ENCODE measurements around the gene LZTS3. TPM values are rescaled to one million over a fixed set of nuclear protein-coding genes. Genes with fewer than 3 reads are reported as not detected.

LZTS3 gene
- polyA plus RNA-seq, 3 donors: 0.05 to 0.45 TPM; not detected in 1

DNA sequence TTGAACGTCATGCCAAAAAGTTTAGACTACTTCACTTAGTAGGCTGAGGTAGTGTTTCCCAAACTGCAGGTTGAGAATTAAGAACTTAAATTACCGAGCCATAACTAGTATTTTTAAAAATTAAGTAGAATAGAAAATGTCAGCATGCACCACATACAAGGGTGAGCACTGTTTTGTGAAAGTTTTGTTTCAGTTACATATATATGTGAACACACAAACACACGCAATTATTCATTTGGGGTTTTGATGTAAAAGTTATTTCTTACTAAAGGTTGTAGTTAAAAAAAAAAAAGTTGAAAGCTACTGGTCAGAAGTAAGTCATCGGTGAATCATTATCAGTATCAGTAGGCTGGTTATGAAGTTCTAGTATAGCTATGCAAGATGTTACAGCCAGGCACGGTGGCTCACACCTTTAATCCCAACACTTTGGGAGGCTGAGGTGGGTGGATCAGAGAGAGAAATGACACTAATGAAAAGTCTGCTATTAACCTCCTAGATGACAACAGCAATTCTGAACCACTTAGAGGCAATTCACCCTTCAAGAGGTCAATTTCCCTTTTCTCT, 37.8 kb downstream of the LZTS3 start:
- Mint-ChIP-seq H3K4me1 (no peaks in the 10 kb centered on the region), H3K9me3 (no peaks in the 10 kb centered on the region), H3K4me3 (no peak overlapping the region), H3K27ac (peak overlapping the region in 1 of 7 donors; percentile 59), H3K27me3 (ENCODE audit: low read depth in 3 of 3) (no peaks in the 10 kb centered on the region), H3K36me3 (peaks cover 16 to 27% of the 10 kb centered on the region in 2 donors)
- Histone ChIP-seq H4K20me1 (ENCODE audit: insufficient read depth, low read length) (peaks cover 70% of the 10 kb centered on the region), H3K9me3 (replicated peaks in 1 of 2; ENCODE audit: control insufficient read depth in 1 of 2, insufficient read depth in 1 of 2, low read length in 2 of 2) (no peaks in the 10 kb centered on the region), H3K27ac (ENCODE audit: low read depth in 1 of 2, low read length in 2 of 2) (no peak overlapping the region), H3K4me2 (replicated peaks; ENCODE audit: extremely low read depth, low read length, poor library complexity, severe bottlenecking) (no peak overlapping the region), H3K27me3 (ENCODE audit: control insufficient read depth in 2 of 2, insufficient read depth in 2 of 2, low read length in 2 of 2) (no peaks in the 10 kb centered on the region), H3K9ac (ENCODE audit: insufficient read depth, low read length, poor library complexity, severe bottlenecking) (no peak overlapping the region), H3K4me1 (ENCODE audit: control insufficient read depth in 1 of 2, insufficient read depth in 2 of 2, low read length in 2 of 2) (no peaks in the 10 kb centered on the region), H2AFZ (ENCODE audit: insufficient read depth, low read depth, low read length, poor library complexity, severe bottlenecking) (no peak overlapping the region), H3K36me3 (replicated peaks in 1 of 2; ENCODE audit: control insufficient read depth in 1 of 2, insufficient read depth in 2 of 2, low read length in 2 of 2) (peaks cover 0 to 8% of the 10 kb centered on the region in 2 donors), H3K79me2 (ENCODE audit: insufficient read depth, low read length) (peaks cover 16% of the 10 kb centered on the region), H3K4me3 (replicated peaks in 1 of 3; ENCODE audit: low read depth in 2 of 3, low read length in 3 of 3) (no peak overlapping the region)
- intact Hi-C loops (cut with micrococcal nuclease): no loop called here
- WGBS (ENCODE audit: insufficient coverage): 80% methylated on average over 1 of the region's 5 CpGs
- DNase-seq: no peak
- TF ChIP-seq, protein P1, sequence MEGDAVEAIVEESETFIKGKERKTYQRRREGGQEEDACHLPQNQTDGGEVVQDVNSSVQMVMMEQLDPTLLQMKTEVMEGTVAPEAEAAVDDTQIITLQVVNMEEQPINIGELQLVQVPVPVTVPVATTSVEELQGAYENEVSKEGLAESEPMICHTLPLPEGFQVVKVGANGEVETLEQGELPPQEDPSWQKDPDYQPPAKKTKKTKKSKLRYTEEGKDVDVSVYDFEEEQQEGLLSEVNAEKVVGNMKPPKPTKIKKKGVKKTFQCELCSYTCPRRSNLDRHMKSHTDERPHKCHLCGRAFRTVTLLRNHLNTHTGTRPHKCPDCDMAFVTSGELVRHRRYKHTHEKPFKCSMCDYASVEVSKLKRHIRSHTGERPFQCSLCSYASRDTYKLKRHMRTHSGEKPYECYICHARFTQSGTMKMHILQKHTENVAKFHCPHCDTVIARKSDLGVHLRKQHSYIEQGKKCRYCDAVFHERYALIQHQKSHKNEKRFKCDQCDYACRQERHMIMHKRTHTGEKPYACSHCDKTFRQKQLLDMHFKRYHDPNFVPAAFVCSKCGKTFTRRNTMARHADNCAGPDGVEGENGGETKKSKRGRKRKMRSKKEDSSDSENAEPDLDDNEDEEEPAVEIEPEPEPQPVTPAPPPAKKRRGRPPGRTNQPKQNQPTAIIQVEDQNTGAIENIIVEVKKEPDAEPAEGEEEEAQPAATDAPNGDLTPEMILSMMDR (IDR thresholded peaks at IDR 0.05): no peak

- no peaks in the 10 kb centered on the region for H3K4me1 ChIP-seq (ENCODE audit: control insufficient read depth in 1 of 2, insufficient read depth in 2 of 2, low read length in 2 of 2)
Measured at GRCh38 chr20:3134151-3134550, 39.2 kb downstream of the LZTS3 start.

More at GRCh38 chr20:3134151-3134550, 39.2 kb downstream of the LZTS3 start:
- intact Hi-C loops (cut with micrococcal nuclease): no loop called here
- peaks cover 19 to 28% of the 10 kb centered on the region in 2 donors for H3K36me3 Mint-ChIP-seq
- no peak overlapping the region for H3K4me2 ChIP-seq (replicated peaks; ENCODE audit: extremely low read depth, low read length, poor library complexity, severe bottlenecking)
- no peak for DNase-seq
- peaks cover 0 to 8% of the 10 kb centered on the region in 2 donors for H3K36me3 ChIP-seq (replicated peaks in 1 of 2; ENCODE audit: control insufficient read depth in 1 of 2, insufficient read depth in 2 of 2, low read length in 2 of 2)
- peaks cover 21% of the 10 kb centered on the region for H3K79me2 ChIP-seq (ENCODE audit: insufficient read depth, low read length)
- H3K9me3 Mint-ChIP-seq: no peaks in the 10 kb centered on the region
- H3K4me3 Mint-ChIP-seq: no peak overlapping the region
- H3K27me3 ChIP-seq (ENCODE audit: control insufficient read depth in 2 of 2, insufficient read depth in 2 of 2, low read length in 2 of 2): no peaks in the 10 kb centered on the region
- 100% methylated on average over 1 of the region's 3 CpGs for WGBS (ENCODE audit: insufficient coverage)
- H2AFZ ChIP-seq (ENCODE audit: insufficient read depth, low read depth, low read length, poor library complexity, severe bottlenecking): no peak overlapping the region
- TF ChIP-seq, protein P1 (IDR thresholded peaks at IDR 0.05): no peak
- H3K27ac ChIP-seq (ENCODE audit: low read depth in 1 of 2, low read length in 2 of 2): no peak overlapping the region
- no peaks in the 10 kb centered on the region for H3K4me1 Mint-ChIP-seq
- no peak overlapping the region for H3K27ac Mint-ChIP-seq
- H3K9ac ChIP-seq (ENCODE audit: insufficient read depth, low read length, poor library complexity, severe bottlenecking): no peak overlapping the region
- H3K9me3 ChIP-seq (replicated peaks in 1 of 2; ENCODE audit: control insufficient read depth in 1 of 2, insufficient read depth in 1 of 2, low read length in 2 of 2): no peaks in the 10 kb centered on the region
- H4K20me1 ChIP-seq (ENCODE audit: insufficient read depth, low read length): peaks cover 70% of the 10 kb centered on the region
- no peaks in the 10 kb centered on the region for H3K27me3 Mint-ChIP-seq (ENCODE audit: low read depth in 3 of 3)
- H3K4me3 ChIP-seq (replicated peaks in 1 of 3; ENCODE audit: low read depth in 2 of 3, low read length in 3 of 3): no peak overlapping the region
